Measurements from ENCODE around the gene C6orf47. TPM values are rescaled to one million over a fixed set of nuclear protein-coding genes. Genes with fewer than 3 reads are reported as not detected.

C6orf47 gene
- total and polyA plus RNA-seq, 2 of the 8 experiments (the other 6 are each of a cell fraction or from before 2014, with no cell fraction given): 4.7 to 14.6 TPM

DNA sequence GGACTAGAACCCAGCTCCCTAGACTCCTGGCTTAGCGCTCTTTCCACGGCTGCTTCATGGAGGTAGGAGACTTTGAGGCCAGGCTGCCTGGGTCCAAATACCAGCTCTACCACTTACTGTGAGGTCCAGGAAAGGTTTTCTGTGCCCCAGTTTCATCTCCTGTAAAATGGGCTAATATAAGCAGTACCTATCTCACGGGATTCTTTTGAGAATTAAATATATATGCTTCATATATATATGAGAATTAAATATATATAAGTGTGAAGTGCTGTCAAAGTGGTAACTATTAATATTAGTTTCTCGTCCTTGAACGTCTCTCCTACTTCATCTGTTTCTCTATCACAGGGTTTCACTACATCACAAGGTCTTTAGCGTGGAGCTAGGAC, 30.5 kb upstream of the C6orf47 start (continued):
- TF ChIP-seq NANOG (IDR thresholded peaks at IDR 0.05; ENCODE audit: insufficient read depth, low read depth, low read length, poor library complexity, severe bottlenecking) (no peak), CBX8 (IDR thresholded peaks at IDR 0.05; ENCODE audit: borderline replicate concordance, low read depth, low read length) (no peak)
